HepG2 (cell line): ENCODE data around the gene DTNA.

Experiments used
- ADNP ChIP-seq: sonication (generic); formaldehyde crosslinking; IDR thresholded peaks from 2 replicates; pipeline ENCODE4 v1.4.0; 2020; ENCODE audit warnings: missing genetic modification reagents
- CTCF ChIP-seq: sonication (generic); formaldehyde crosslinking; IDR thresholded peaks from 2 replicates; pipeline ENCODE4 v1.5.0; 2020; ENCODE audit warnings: mild to moderate bottlenecking, missing genetic modification reagents, moderate library complexity
- FOXK2 ChIP-seq: fragments of 450-650 bp; IDR thresholded peaks from 2 replicates; pipeline ENCODE4 v1.6.1; 2016
- GABPA ChIP-seq, 2 experiments: IDR thresholded peaks; 2 replicates each; pipeline ENCODE4 v1.6.1; 2011 to 2016; ENCODE audit warnings: low read depth in 2 of 2, low read length in 1 of 2, missing biosample characterization in 1 of 2, missing genetic modification characterization in 1 of 2
- JUNB ChIP-seq: sonication (generic); formaldehyde crosslinking; IDR thresholded peaks from 2 replicates; pipeline ENCODE4 v1.8.0; 2022; ENCODE audit warnings: missing genetic modification reagents, mild to moderate bottlenecking, borderline replicate concordance
- MBD4 ChIP-seq: IDR thresholded peaks from 2 replicates; pipeline ENCODE4 v1.6.1; 2012; ENCODE audit warnings: low read length, inconsistent platforms, borderline replicate concordance
- NR3C1 ChIP-seq: sonication (generic); formaldehyde crosslinking; IDR thresholded peaks from 2 replicates; pipeline ENCODE4 v1.4.0; 2020; ENCODE audit warnings: missing genetic modification reagents
- SRF ChIP-seq: IDR thresholded peaks from 2 replicates; pipeline ENCODE4 v1.6.1; 2011; ENCODE audit warnings: mild to moderate bottlenecking, low read depth, low read length, moderate library complexity
- SUZ12 ChIP-seq: fragments of 150-350 bp; IDR thresholded peaks from 2 replicates; pipeline ENCODE4 v1.6.1; 2014; ENCODE audit warnings: low read depth, low read length
- ZC3H4 ChIP-seq: sonication (generic); formaldehyde crosslinking; IDR thresholded peaks from 2 replicates; pipeline ENCODE4 v1.4.0; 2020; ENCODE audit warnings: missing genetic modification reagents, borderline replicate concordance
- ZNF335 ChIP-seq: sonication (generic); formaldehyde crosslinking; IDR thresholded peaks from 2 replicates; pipeline ENCODE4 v1.4.0; 2020; ENCODE audit warnings: missing genetic modification reagents

- TF ChIP-seq CTCF (CRISPR knock-in tag) = no peak
- peak; percentile 70 for TF ChIP-seq SRF
- no peak for TF ChIP-seq SUZ12
- TF ChIP-seq GABPA (IDR thresholded peaks at IDR 0.05; ENCODE audit: low read depth, low read length) = no peak
- no peak; the same call in 1 of the 2 replicates for TF ChIP-seq GABPA (CRISPR knock-in tag; IDR thresholded peaks at IDR 0.05; ENCODE audit: low read depth)
- peak; percentile 97 for TF ChIP-seq JUNB (CRISPR knock-in tag)
- no peak for TF ChIP-seq FOXK2
- no peak for TF ChIP-seq ZC3H4
- no peak for TF ChIP-seq NR3C1 (CRISPR knock-in tag)
- no peak; the same call in 1 of the 2 replicates for TF ChIP-seq MBD4
- TF ChIP-seq ADNP (CRISPR knock-in tag) = no peak
- no peak for TF ChIP-seq ZNF335 (CRISPR knock-in tag)
Measured at GRCh38 chr18:34929336-34929780, 219.3 kb downstream of the DTNA start.
